Caki2 (cell line): ENCODE data around the gene COPB1. TPM values are rescaled to one million over a fixed set of nuclear protein-coding genes. Genes with fewer than 3 reads are reported as not detected.

Source experiments
- DNase-seq: peaks from one replicate; pipeline ENCODE4 v3.0.0-alpha.2; 2015; ENCODE audit warnings: low read depth
- in situ Hi-C: cut with HindIII; loops from 2 replicates; pipeline ENCODE4 v1.10.0; 2016; ENCODE audit warnings: low sequenced_read_pairs, low pct_unique_long_range_greater_than_20kb, mixed read lengths
- total RNA-seq: library from RNA; depleted of rRNA; stranded (reverse); fragments of >200 nt; shearing (Covaris generic); gene quantifications from 2 replicates; pipeline ENCODE4 v1.2.3, GENCODE V29; 2014; ENCODE audit warnings: low replicate concordance

COPB1 gene
- total RNA-seq, 1 experiment from 2014 or later: 274 TPM

GRCh38 chr11:14445542-14446530, 53.8 kb downstream of the COPB1 start:
- in situ Hi-C loops: no loop called here
- no peak for DNase-seq

- no peak for DNase-seq
- in situ Hi-C loops: no loop called here
Measured at GRCh38 chr11:14444441-14445189, 55.0 kb downstream of the COPB1 start.

- peak; percentile 66 for DNase-seq
- in situ Hi-C loops: no loop called here
Measured at GRCh38 chr11:14443638-14444037, 56.0 kb downstream of the COPB1 start.

DNA sequence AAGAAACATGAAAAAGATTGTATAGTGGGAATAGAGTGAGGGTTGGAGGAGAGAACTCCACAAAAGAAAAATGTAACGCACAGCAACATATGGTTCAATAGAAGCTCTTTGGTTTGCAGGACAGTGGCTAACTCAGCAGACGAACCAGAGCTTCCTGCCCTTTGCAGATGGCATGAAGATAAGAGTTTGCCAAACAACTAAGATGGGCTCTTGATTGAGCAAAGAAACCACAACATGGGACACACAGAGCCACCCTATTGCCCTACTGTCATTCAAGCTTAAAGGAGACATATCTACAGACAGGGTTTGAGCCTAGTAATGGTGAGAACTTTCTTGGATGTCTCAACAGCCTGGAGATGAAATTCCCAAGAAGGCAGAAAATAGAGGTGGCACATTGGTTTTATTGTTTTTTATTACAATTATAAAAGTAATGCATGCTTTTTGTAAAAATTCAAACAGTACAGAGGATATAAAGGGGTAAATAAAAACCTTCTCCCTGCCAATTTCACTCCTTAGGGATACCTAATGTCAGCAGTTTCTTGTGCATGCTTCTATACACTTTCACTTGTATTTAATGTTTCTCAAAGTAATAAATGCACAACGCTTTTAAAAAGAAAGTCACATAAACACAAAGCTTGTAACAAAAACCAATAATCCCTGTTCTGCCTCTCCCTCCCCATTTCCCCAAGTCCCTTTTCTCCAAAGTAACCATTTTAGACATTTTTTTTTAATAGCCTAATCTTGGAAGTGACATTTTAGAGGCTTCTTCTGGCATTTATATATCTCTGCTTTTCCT, 63.7 kb downstream of the COPB1 start:
- in situ Hi-C loops: no loop called here

GRCh38 chr11:14425621-14426020, 74.0 kb downstream of the COPB1 start:
- DNase-seq: no peak

More for the DNA sequence above, 63.7 kb downstream of the COPB1 start:
- DNase-seq: no peak

DNA sequence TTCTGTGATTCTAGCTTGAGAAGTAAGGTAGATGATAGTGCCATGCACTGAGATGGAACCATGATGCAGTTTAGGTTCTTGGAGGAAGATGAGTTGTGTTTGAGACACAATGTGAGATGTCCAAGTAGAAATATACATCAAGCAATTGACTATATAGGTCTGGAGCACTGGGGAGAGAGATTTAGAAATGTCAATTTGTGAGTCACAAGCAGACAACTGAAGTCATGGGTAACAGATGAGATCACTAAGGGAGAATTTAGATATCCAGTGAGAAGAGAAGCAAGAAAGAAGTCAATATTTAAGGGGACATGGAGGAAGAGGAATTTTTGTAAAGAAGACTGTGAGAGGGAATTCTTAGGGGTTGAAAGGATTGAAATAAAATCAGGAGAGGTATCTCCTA, 75.5 kb downstream of the COPB1 start:
- in situ Hi-C loops: no loop called here
- DNase-seq: no peak

More at GRCh38 chr11:14425621-14426020, 74.0 kb downstream of the COPB1 start:
- in situ Hi-C loops: no loop called here

DNA sequence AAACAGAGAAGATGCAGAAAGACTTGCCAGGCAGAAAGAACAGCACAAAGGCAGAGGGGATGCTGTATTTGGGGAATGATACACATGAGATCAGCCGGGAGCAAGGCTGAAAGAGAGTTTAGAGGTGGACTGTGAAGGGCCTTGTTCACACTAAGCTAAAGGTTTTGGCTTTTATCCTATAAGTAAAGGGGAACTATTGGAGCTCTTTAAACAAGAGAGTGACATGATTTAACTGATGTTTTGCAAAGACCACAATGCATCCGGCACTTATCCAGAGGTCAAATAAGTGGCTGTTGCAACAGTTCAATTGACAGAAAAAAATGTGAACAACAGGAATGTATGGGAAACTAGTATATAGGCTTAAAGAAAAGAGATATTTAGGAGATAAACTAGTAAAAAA, 76.0 kb downstream of the COPB1 start:
- DNase-seq: no peak
- in situ Hi-C loops: no loop called here

DNA sequence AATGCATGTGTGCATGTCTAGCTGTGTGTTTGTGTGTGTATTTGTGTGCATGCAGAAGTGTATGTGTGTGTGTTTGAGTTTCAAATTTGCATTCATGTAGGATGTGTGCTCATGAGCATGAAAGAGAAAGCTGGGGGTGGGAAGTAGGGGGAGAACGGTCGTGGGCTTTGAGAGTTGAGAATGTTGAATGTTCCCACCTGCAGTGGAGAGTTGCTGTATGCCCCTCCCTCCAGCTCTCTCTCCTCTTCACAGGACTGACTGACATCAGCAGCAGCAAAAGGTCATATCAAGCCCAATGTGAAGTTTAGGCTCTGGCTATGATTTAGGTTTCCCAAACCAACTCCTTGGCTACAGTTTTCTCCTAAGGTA, 76.8 kb downstream of the COPB1 start:
- in situ Hi-C loops: no loop called here
- DNase-seq: no peak

DNA sequence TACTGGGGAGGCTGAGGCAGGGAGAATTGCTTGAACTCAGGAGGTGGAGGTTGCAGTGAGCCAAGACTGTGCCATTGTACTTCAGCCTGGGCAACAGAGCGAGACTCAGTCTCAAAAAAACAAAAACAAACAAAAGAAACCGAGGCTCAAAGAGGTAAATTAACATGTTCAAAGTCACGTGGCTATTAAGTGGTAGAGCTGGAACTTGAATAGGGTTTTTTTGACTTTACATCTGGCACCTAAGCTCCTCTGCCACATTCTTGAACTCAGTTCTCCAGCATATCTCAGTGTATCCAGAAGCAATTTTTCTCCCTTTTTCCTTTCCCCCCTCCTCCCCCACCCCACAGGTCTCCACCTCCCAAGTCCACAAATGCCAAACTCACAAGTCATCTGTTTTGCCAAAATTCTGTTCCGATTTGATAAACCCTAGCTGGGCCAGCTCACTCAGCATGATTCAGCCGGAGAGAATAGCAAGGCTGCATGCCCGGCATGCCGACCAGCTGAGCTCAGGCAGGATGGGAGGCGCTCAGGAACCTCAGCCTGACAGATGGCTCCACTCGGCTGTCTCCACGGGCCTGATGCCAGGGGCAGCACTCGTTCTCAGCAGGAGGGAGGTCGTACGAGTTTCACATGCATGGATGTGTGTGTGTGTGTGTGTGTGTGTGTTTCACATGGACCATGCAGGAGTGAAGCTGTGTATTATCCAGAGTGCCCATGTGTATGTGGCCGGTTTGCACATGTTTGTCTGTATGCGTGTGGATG, 77.4 kb downstream of the COPB1 start:
- in situ Hi-C loops: no loop called here
- peak; percentile 98 for DNase-seq

DNA sequence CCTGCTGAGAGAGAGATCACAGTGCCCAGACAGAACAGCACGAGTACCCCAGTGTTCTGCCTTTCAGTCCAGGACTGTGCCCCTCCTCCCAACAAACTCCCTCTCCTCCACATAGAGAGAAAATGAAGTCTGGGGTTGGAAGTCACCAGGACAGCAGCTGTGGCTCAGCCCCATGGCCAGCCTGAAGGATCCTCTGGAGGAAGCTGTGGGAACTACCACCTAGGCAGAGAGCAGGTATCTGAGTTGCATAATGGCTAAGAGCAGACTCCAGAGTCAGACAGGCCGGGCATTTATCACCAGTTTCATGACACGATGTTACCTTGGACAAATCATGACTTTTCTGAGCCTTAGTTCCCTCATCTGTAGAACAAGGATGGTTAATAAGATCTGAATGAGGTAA, 79.4 kb downstream of the COPB1 start:
- DNase-seq: no peak
- in situ Hi-C loops: no loop called here

- DNase-seq: no peak
- in situ Hi-C loops: no loop called here
Measured at GRCh38 chr11:14418801-14419417, 80.7 kb downstream of the COPB1 start.

- in situ Hi-C loops: no loop called here
- no peak for DNase-seq
Measured at GRCh38 chr11:14417617-14418374, 81.8 kb downstream of the COPB1 start.

DNA sequence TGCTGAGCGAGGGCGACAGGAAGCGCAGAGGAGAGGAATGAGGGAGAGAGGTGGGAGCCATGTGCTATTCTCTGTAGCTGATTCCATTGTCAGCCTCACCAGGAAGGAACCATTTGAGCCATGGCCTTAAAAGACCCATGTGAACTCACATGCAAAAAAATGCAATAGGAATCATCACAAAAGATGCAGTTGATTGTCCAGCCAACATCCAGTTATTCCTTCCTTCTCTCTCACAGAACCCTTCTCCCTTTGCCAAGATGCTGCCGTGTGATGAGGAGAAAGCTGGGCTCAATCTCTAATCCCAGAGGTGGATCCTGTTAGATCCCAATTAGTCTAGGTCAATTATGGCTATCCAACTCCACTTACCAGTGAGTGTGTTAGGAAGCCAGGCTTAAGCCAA, 82.4 kb downstream of the COPB1 start:
- DNase-seq: no peak
- in situ Hi-C loops: no loop called here

GRCh38 chr11:14414470-14415461, 84.8 kb downstream of the COPB1 start:
- DNase-seq: peak; percentile 15
- in situ Hi-C loops: no loop called here

GRCh38 chr11:14413307-14414069, 86.1 kb downstream of the COPB1 start:
- no peak for DNase-seq
- in situ Hi-C loops: no loop called here
